ENCODE measurements around the gene LTBP1. TPM values are rescaled to one million over a fixed set of nuclear protein-coding genes. Genes with fewer than 3 reads are reported as not detected.

The LTBP1 gene
- polyA plus RNA-seq, 2 of the 4 experiments (the other 2 are of a cell fraction), result 23.8 to 30.4 TPM

GRCh38 chr2:33267043-33267442 is 320.3 kb downstream of the LTBP1 start (continued):
- TF ChIP-seq NPAS2 (CRISPR knock-in tag; IDR thresholded peaks at IDR 0.05; ENCODE audit: borderline replicate concordance) (no peak), KDM1A (IDR thresholded peaks at IDR 0.05; ENCODE audit: low read depth) (no peak)
- TF ChIP-seq, protein P1, sequence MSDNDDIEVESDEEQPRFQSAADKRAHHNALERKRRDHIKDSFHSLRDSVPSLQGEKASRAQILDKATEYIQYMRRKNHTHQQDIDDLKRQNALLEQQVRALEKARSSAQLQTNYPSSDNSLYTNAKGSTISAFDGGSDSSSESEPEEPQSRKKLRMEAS (IDR thresholded peaks at IDR 0.05), result no peak

DNA sequence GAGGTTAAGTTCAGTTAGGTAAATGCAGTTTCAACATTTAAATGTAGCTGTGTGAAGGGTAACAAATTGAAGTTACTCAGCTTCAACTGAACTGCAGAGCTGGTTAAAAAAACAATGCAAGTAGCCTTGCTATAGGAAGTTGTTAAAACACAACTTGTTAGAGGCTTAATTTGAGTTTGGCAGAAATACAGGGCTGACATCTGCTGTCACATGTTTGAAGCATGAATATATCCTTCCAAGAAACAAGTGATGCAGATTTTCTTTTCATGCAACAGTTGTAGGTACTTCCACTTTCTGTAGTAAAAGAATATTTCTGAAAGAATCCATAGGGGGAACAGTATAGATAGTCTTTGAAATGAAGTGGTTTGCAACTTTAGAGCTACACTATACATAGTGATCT is 321.0 kb downstream of the LTBP1 start:
- POLR2A ChIA-PET, result no interaction called here
- no peak for FAIRE-seq
- Histone ChIP-seq H3K9me3 (peaks cover 6% of the 10 kb centered on the region; the same call in 1 of the 3 replicates), H3K27ac (peak overlapping the region in 1 of 2 experiments; percentile 25; a peak in 1 of 6 replicates), H3K4me2 (no peak overlapping the region), H3K4me1 (peaks cover 22% of the 10 kb centered on the region), H3K4me3 (no peak overlapping the region)
- no peak for DNase-seq (ENCODE audit: low read depth in 1 of 2, low spot score in 1 of 2)
- TF ChIP-seq ZC3H11A (IDR thresholded peaks at IDR 0.05) (no peak), SMC3 (IDR thresholded peaks at IDR 0.05) (peak; percentile 15; the same call in 1 of the 3 replicates), RAD21 (conservative IDR thresholded peaks at IDR 0.05 in 1 of 2, IDR thresholded peaks at IDR 0.05 in 1 of 2) (peak in 1 of 2 experiments; percentile 5; a peak in 1 of 5 replicates), HDAC2 (IDR thresholded peaks at IDR 0.05) (no peak), CBX8 (IDR thresholded peaks at IDR 0.05) (no peak)
- TF ChIP-seq, protein P2, sequence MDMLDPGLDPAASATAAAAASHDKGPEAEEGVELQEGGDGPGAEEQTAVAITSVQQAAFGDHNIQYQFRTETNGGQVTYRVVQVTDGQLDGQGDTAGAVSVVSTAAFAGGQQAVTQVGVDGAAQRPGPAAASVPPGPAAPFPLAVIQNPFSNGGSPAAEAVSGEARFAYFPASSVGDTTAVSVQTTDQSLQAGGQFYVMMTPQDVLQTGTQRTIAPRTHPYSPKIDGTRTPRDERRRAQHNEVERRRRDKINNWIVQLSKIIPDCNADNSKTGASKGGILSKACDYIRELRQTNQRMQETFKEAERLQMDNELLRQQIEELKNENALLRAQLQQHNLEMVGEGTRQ (IDR thresholded peaks at IDR 0.05), result no peak
- CTCF ChIA-PET, result interaction anchor here (0.6 to 9.0 kb wide), 6 partner anchors 18 to 315 kb away, joined by 3 to 66 read pairs (median 4); no protein-coding TSS in a partner anchor
- no peak for ATAC-seq

DNA sequence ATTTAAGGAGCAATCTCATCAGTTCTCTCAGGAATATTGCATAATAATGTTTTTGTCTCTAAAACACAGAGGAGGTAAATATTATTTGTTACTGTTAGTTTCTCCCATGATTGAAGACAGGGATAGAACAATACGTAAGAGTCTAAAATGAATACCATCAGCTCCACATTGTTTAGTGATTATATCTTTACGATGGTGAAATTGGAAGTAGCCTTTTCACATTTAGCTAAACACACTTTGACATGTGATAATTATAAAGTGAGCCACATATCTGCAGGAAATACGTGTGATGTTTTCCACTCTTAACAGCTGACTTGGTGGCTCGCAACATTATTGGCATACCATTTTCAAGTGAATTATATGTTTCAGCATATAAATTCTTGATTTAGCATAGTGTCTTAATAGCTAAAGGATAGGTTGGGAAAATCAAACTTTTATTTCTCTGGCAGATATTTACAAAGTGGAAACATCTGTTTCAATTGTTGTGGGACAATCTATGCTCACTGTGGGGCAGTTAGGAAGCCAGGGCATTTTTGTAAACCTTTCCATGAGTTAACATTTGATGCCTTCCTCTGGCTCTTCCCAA is 321.6 kb downstream of the LTBP1 start:
- POLR2A ChIA-PET, result no interaction called here

DNA sequence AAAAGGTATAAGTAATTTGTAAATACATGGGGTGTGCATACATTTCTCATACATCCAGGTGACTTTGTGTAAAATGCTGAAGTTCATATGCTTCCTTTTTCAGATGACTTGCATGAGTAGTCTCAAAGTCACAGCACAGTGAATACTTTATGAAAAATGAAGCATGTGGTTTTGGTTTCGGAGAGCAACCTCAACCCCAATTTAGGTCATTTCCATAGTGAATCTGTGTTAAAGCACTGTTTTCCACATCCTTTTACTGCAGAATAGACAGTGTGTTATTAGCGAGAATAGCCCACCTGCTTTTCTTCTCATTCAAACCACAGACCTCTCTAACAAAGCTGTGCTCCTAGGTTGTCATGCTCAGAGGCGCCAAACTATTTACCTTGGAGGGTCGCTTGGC is 325.2 kb downstream of the LTBP1 start:
- ChIA-PET POLR2A (no interaction called here), CTCF (interaction anchor here (1.1 kb wide), 1 partner anchor 168 kb away, joined by 3 read pairs; no protein-coding TSS in a partner anchor)
- Histone ChIP-seq H3K4me3 (no peak overlapping the region), H3K27ac (peak overlapping the region in 1 of 2 experiments; percentile 8; a peak in 1 of 6 replicates), H3K4me1 (peaks cover 42% of the 10 kb centered on the region), H3K4me2 (no peak overlapping the region), H3K9me3 (no peaks in the 10 kb centered on the region)
- no peak for FAIRE-seq
- TF ChIP-seq RNF2 (IDR thresholded peaks at IDR 0.05; ENCODE audit: borderline replicate concordance, low read depth), result no peak
- TF ChIP-seq MAFK (IDR thresholded peaks at IDR 0.05; ENCODE audit: partially characterized antibody), result no peak
- TF ChIP-seq ZSCAN20 (CRISPR knock-in tag; IDR thresholded peaks at IDR 0.05), result no peak
- 0 out of 2 replicates have a peak, but pooled peaks have one; percentile 25 for TF ChIP-seq ATOH8 (CRISPR knock-in tag; IDR thresholded peaks at IDR 0.05; ENCODE audit: low read depth)
- WGBS (ENCODE audit: missing lambda C conversion rate), result 95% methylated on average over 4 of the region's 4 CpGs
- DNase-seq (ENCODE audit: low read depth in 1 of 2, low spot score in 1 of 2), result no peak
- ATAC-seq, result no peak

More for the DNA sequence above, 321.6 kb downstream of the LTBP1 start:
- DNase-seq (ENCODE audit: low read depth in 1 of 2, low spot score in 1 of 2) (no peak), ATAC-seq (no peak), FAIRE-seq (peak; percentile 7)
- TF ChIP-seq SREBF2 (IDR thresholded peaks at IDR 0.05) (no peak), KDM1A (IDR thresholded peaks at IDR 0.05; ENCODE audit: low read depth) (no peak), BHLHE40 (IDR thresholded peaks at IDR 0.05; ENCODE audit: low read depth, low read length) (no peak), FOSL2 (IDR thresholded peaks at IDR 0.05) (no peak), FOSL2 (CRISPR knock-in tag; IDR thresholded peaks at IDR 0.05) (no peak), JUN (IDR thresholded peaks at IDR 0.05) (no peak), EHF (CRISPR knock-in tag; IDR thresholded peaks at IDR 0.05) (no peak)
- TF ChIP-seq, protein P3, sequence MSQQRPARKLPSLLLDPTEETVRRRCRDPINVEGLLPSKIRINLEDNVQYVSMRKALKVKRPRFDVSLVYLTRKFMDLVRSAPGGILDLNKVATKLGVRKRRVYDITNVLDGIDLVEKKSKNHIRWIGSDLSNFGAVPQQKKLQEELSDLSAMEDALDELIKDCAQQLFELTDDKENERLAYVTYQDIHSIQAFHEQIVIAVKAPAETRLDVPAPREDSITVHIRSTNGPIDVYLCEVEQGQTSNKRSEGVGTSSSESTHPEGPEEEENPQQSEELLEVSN (IDR thresholded peaks at IDR 0.05; ENCODE audit: borderline replicate concordance, low read depth), result no peak
- Histone ChIP-seq H3K27ac (peak overlapping the region; percentile 10 to 28; a peak in 1 of 6 replicates), H3K4me2 (no peak overlapping the region), H3K9me3 (peaks cover 6% of the 10 kb centered on the region; the same call in 1 of the 3 replicates), H3K4me3 (no peak overlapping the region), H3K4me1 (peaks cover 22% of the 10 kb centered on the region)
- CTCF ChIA-PET, result interaction anchor here (0.8 to 9.0 kb wide), 5 partner anchors 36 to 315 kb away, joined by 3 to 66 read pairs (median 4); no protein-coding TSS in a partner anchor
- 86% methylated on average over 4 of the region's 4 CpGs for WGBS (ENCODE audit: missing lambda C conversion rate)
